NCI-H2171 treated with DMSO at 0.1 percent for 48 hours (cell line): ENCODE measurements around the gene FBXL7.

Source experiments
- DNase-seq: peaks from one replicate; lab custom pipeline; 2025; lab: John Stamatoyannopoulos, UW

The FBXL7 gene

GRCh38 chr5:15768936-15769335 lies 269.0 kb downstream of the FBXL7 start:
- no peak for DNase-seq

GRCh38 chr5:15772131-15772530 lies 272.2 kb downstream of the FBXL7 start:
- no peak for DNase-seq

GRCh38 chr5:15774632-15775031 lies 274.7 kb downstream of the FBXL7 start:
- no peak for DNase-seq

- no peak for DNase-seq
Observed at GRCh38 chr5:15776346-15776745, 276.4 kb downstream of the FBXL7 start.

- no peak for DNase-seq
Observed at GRCh38 chr5:15783734-15784133, 283.8 kb downstream of the FBXL7 start.

GRCh38 chr5:15785531-15785981 lies 285.6 kb downstream of the FBXL7 start:
- DNase-seq = no peak

- DNase-seq = no peak
Observed at GRCh38 chr5:15786326-15786725, 286.3 kb downstream of the FBXL7 start.

- no peak for DNase-seq
Observed at GRCh38 chr5:15786884-15787283, 286.9 kb downstream of the FBXL7 start.

- no peak for DNase-seq
Observed at GRCh38 chr5:15787681-15788080, 287.7 kb downstream of the FBXL7 start.

- no peak for DNase-seq
Observed at GRCh38 chr5:15789642-15790041, 289.7 kb downstream of the FBXL7 start.

GRCh38 chr5:15790446-15791018 lies 290.6 kb downstream of the FBXL7 start:
- no peak for DNase-seq

GRCh38 chr5:15791274-15791673 lies 291.3 kb downstream of the FBXL7 start:
- no peak for DNase-seq

- no peak for DNase-seq
Observed at GRCh38 chr5:15791859-15792258, 291.9 kb downstream of the FBXL7 start.

- DNase-seq = no peak
Observed at GRCh38 chr5:15794052-15794985, 294.3 kb downstream of the FBXL7 start.

- no peak for DNase-seq
Observed at GRCh38 chr5:15796096-15796495, 296.1 kb downstream of the FBXL7 start.

GRCh38 chr5:15796557-15796956 lies 296.6 kb downstream of the FBXL7 start:
- DNase-seq = no peak

- no peak for DNase-seq
Observed at GRCh38 chr5:15797116-15797515, 297.1 kb downstream of the FBXL7 start.

- no peak for DNase-seq
Observed at GRCh38 chr5:15798006-15798405, 298.0 kb downstream of the FBXL7 start.

GRCh38 chr5:15799014-15799413 lies 299.0 kb downstream of the FBXL7 start:
- no peak for DNase-seq

GRCh38 chr5:15799612-15800011 lies 299.6 kb downstream of the FBXL7 start:
- DNase-seq = no peak

GRCh38 chr5:15803280-15803679 lies 303.3 kb downstream of the FBXL7 start:
- no peak for DNase-seq

- DNase-seq = no peak
Observed at GRCh38 chr5:15806613-15807012, 306.6 kb downstream of the FBXL7 start.

- DNase-seq = no peak
Observed at GRCh38 chr5:15807248-15807647, 307.3 kb downstream of the FBXL7 start.
